C4-2B (cell line): ENCODE measurements around the gene ATP7B.

ENCODE experiments used
- ZFX ChIP-seq: fragments of 450-650 bp; IDR thresholded peaks from 2 replicates; pipeline ENCODE4 v1.6.1; 2017
- TF ChIP-seq, protein P1 (sequence below): fragments of 450-650 bp; conservative IDR thresholded peaks from 2 replicates; pipeline ENCODE4 v1.5.1; 2017; ENCODE audit warnings: mild to moderate bottlenecking

DNA sequence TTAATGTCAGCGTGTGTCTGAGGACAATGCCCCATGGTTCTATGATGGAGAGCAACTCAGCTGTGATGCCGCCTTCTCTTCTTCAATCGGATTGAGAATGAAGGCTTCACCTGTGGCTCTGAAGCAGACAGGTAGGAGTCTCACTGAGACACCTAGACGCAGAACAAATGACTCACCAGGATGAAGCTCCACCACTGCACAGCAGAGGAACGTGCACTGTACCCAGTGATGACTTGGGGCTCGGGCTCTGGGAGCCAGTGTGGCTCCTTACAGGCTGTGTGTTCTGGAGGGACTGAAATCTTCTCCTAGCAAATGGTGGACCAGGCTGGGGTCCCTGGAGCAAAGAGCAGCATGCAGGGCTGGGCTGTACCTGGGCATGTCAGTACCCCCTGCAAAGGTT, 105.5 kb downstream of the ATP7B start:
- TF ChIP-seq, protein P1, sequence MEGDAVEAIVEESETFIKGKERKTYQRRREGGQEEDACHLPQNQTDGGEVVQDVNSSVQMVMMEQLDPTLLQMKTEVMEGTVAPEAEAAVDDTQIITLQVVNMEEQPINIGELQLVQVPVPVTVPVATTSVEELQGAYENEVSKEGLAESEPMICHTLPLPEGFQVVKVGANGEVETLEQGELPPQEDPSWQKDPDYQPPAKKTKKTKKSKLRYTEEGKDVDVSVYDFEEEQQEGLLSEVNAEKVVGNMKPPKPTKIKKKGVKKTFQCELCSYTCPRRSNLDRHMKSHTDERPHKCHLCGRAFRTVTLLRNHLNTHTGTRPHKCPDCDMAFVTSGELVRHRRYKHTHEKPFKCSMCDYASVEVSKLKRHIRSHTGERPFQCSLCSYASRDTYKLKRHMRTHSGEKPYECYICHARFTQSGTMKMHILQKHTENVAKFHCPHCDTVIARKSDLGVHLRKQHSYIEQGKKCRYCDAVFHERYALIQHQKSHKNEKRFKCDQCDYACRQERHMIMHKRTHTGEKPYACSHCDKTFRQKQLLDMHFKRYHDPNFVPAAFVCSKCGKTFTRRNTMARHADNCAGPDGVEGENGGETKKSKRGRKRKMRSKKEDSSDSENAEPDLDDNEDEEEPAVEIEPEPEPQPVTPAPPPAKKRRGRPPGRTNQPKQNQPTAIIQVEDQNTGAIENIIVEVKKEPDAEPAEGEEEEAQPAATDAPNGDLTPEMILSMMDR, result no peak
- no peak for TF ChIP-seq ZFX
